Stomach (tissue), 9 donors: ENCODE measurements around the gene AK5. TPM values are rescaled to one million over a fixed set of nuclear protein-coding genes. Genes with fewer than 3 reads are reported as not detected.

Experiments
- DNase-seq, 2 donors: peaks; one replicate each; pipeline versions ENCODE4 v3.0.0 to v3.0.0-alpha.2; 2013 to 2019
- H3K27ac ChIP-seq, 5 donors: fragments of 200-600 bp in 4 of 5; sonication (generic) in 4 of 5; one replicate each; pipeline ENCODE4 v1.5.1; 2013 to 2019; ENCODE audit warnings: mild to moderate bottlenecking in 1 of 5, moderate library complexity in 1 of 5
- H3K27me3 ChIP-seq, 3 donors: fragments of 200-600 bp; sonication (generic); one replicate each; pipeline ENCODE4 v1.5.1; 2017 to 2019; ENCODE audit warnings: mixed run types in 1 of 3
- H3K36me3 ChIP-seq, 4 donors: fragments of 200-600 bp; sonication (generic); 1 replicate in 3 of 4; 2 replicates in 1 of 4; pipeline ENCODE4 v1.5.1; 2016 to 2019
- H3K4me1 ChIP-seq, 4 donors: fragments of 200-600 bp; sonication (generic); one replicate each; pipeline ENCODE4 v1.5.1; 2016 to 2019
- H3K4me3 ChIP-seq, 4 donors: fragments of 200-600 bp; sonication (generic) in 3 of 4; one replicate each; pipeline ENCODE4 v1.5.1; 2016 to 2019; ENCODE audit warnings: mild to moderate bottlenecking in 1 of 4
- H3K9me3 ChIP-seq, 4 donors: fragments of 200-600 bp; sonication (generic); one replicate each; pipeline ENCODE4 v1.5.1; 2016 to 2019
- CTCF ChIP-seq, 7 experiments: fragments of 450-650 bp in 4 of 7; fragments of 200-600 bp in 3 of 7; sonication (generic) in 3 of 7; IDR thresholded peaks; one replicate each; pipeline ENCODE4 v1.5.1; 2016 to 2019; ENCODE audit warnings: antibody characterized with exemption in 7 of 7, control low read depth in 2 of 7, mild to moderate bottlenecking in 1 of 7
- EP300 ChIP-seq: sonication (generic); formaldehyde crosslinking; IDR thresholded peaks from one replicate; pipeline ENCODE4 v1.6.1; 2017; ENCODE audit warnings: antibody characterized with exemption
- POLR2A ChIP-seq, 4 donors: fragments of 450-650 bp; IDR thresholded peaks; one replicate each; pipeline ENCODE4 v1.6.1; 2016; ENCODE audit warnings: antibody characterized with exemption in 4 of 4, control low read depth in 2 of 4, mild to moderate bottlenecking in 1 of 4, moderate library complexity in 1 of 4
- POLR2AphosphoS5 ChIP-seq, 3 donors: sonication (generic); formaldehyde crosslinking; IDR thresholded peaks; one replicate each; pipeline ENCODE4 v1.6.1; 2016; ENCODE audit warnings: antibody characterized with exemption in 3 of 3
- WGBS, 5 donors: extraction: QIAGEN DNeasy Blood & Tissue Kit in 3 of 5; methylation state at CpG; one replicate each; pipeline versions ENCODE4 v1.1.5 to v1.1.7; 2013 to 2018; 5-methylcytosine and 5-hydroxymethylcytosine counted together
- intact Hi-C: fragments of 100-400 bp; cut with DNase I; formaldehyde crosslinking; loops from one replicate; pipeline ENCODE4 v1.15.1; 2023; ENCODE audit warnings: low total_unique reads
- polyA plus RNA-seq, 3 donors: library from polyadenylated mRNA; stranded (reverse); fragments of 200-250 nt; gene quantifications; one replicate each; pipeline ENCODE4 v1.2.3, GENCODE V29; 2013
- total RNA-seq, 5 donors: library from RNA; depleted of rRNA; stranded (reverse); fragments of >200 nt; gene quantifications; one replicate each; pipeline versions ENCODE4 v1.1.0 to v1.2.3, GENCODE V29; 2014 to 2016
- donor health status: healthy with polysubstance abuse.
- donor health status: Bipolar disorder and iron deficiency.
- donor health status: healthy.

Gene AK5
- total and polyA plus RNA-seq, 8 donors: 0.23 to 5.0 (median 1.3) TPM; not detected in 3

GRCh38 chr1:77238462-77238861 is 43.4 kb upstream of the AK5 start:
- intact Hi-C loops: no loop called here
- H3K27ac ChIP-seq: no peak overlapping the region
- H3K27me3 ChIP-seq: no peaks in the 10 kb centered on the region
- H3K4me3 ChIP-seq: no peak overlapping the region
- no peaks in the 10 kb centered on the region for H3K36me3 ChIP-seq
- H3K9me3 ChIP-seq: peaks cover 0 to 8% (median 0%) of the 10 kb centered on the region in 4 donors
- WGBS, 5 donors: 70 to 84% (median 80%) methylated on average over 1 of the region's 1 CpG
- no peaks in the 10 kb centered on the region for H3K4me1 ChIP-seq
- no peak for DNase-seq
- TF ChIP-seq POLR2AphosphoS5 (IDR thresholded peaks at IDR 0.05) (no peak), EP300 (no peak), POLR2A (IDR thresholded peaks at IDR 0.05) (no peak), CTCF (IDR thresholded peaks at IDR 0.05) (no peak)

- no peaks in the 10 kb centered on the region for H3K36me3 ChIP-seq
- H3K4me3 ChIP-seq: no peak overlapping the region
- peaks cover 0 to 6% (median 0%) of the 10 kb centered on the region in 4 donors for H3K9me3 ChIP-seq
- H3K4me1 ChIP-seq: no peaks in the 10 kb centered on the region
- intact Hi-C loops: no loop called here
- no peaks in the 10 kb centered on the region for H3K27me3 ChIP-seq
- DNase-seq: no peak
- TF ChIP-seq POLR2AphosphoS5 (IDR thresholded peaks at IDR 0.05): no peak
- no peak for TF ChIP-seq CTCF (IDR thresholded peaks at IDR 0.05)
- no peak for TF ChIP-seq POLR2A (IDR thresholded peaks at IDR 0.05)
- TF ChIP-seq EP300: no peak
- H3K27ac ChIP-seq: no peak overlapping the region
- WGBS, 5 donors: 70 to 90% (median 77%) methylated on average over 3 of the region's 3 CpGs
These were observed 42.5 kb upstream of the AK5 start for GRCh38 chr1:77239311-77239710.

GRCh38 chr1:77245830-77246229 is 36.0 kb upstream of the AK5 start:
- H3K36me3 ChIP-seq: no peaks in the 10 kb centered on the region
- WGBS, 5 donors: 36 to 53% (median 45%) methylated on average over 2 of the region's 2 CpGs
- DNase-seq: no peak

GRCh38 chr1:77250126-77250525 is 31.7 kb upstream of the AK5 start:
- no peaks in the 10 kb centered on the region for H3K36me3 ChIP-seq
- no peak for DNase-seq
- H3K27me3 ChIP-seq: no peaks in the 10 kb centered on the region
- H3K4me3 ChIP-seq: no peak overlapping the region
- no peak overlapping the region for H3K27ac ChIP-seq
- intact Hi-C loops: no loop called here
- 83 to 93% (median 91%) methylated on average over 1 of the region's 1 CpG for WGBS, 5 donors
- TF ChIP-seq EP300: no peak
- TF ChIP-seq CTCF (IDR thresholded peaks at IDR 0.05): no peak
- TF ChIP-seq POLR2A (IDR thresholded peaks at IDR 0.05): no peak
- TF ChIP-seq POLR2AphosphoS5 (IDR thresholded peaks at IDR 0.05): no peak
- peaks cover 0 to 53% (median 35%) of the 10 kb centered on the region in 4 donors for H3K9me3 ChIP-seq
- H3K4me1 ChIP-seq: no peaks in the 10 kb centered on the region

More at GRCh38 chr1:77245830-77246229, 36.0 kb upstream of the AK5 start:
- H3K4me1 ChIP-seq: no peaks in the 10 kb centered on the region
- H3K27ac ChIP-seq: no peak overlapping the region
- H3K27me3 ChIP-seq: no peaks in the 10 kb centered on the region
- intact Hi-C loops: no loop called here
- no peak overlapping the region for H3K4me3 ChIP-seq
- peaks cover 0 to 25% (median 14%) of the 10 kb centered on the region in 4 donors for H3K9me3 ChIP-seq
- TF ChIP-seq POLR2A (IDR thresholded peaks at IDR 0.05) (no peak), POLR2AphosphoS5 (IDR thresholded peaks at IDR 0.05) (no peak), EP300 (no peak), CTCF (IDR thresholded peaks at IDR 0.05) (no peak)
